Glutamatergic neuron (in vitro differentiated cells): ENCODE data around the gene SLC17A5. TPM values are rescaled to one million over a fixed set of nuclear protein-coding genes. Genes with fewer than 3 reads are reported as not detected.
"Not testable (repeated sequence)": the region's sequence is repeated elsewhere in the genome, so short reads cannot be mapped to it uniquely, and the experiment has no call there.

ENCODE experiments used
- DNase-seq: peaks from one replicate; pipeline ENCODE4 v3.0.0; 2022
- H3K27ac Mint-ChIP-seq: one replicate; pipeline ENCODE4 v1.8.0; 2020; ENCODE audit warnings: mild to moderate bottlenecking, mixed read lengths, inconsistent platforms; ENCODE audit not compliant: unreplicated experiment
- H3K27me3 Mint-ChIP-seq: one replicate; pipeline ENCODE4 v1.8.0; 2020; ENCODE audit warnings: mild to moderate bottlenecking, moderate library complexity, mixed read lengths, inconsistent platforms; ENCODE audit not compliant: unreplicated experiment
- H3K36me3 Mint-ChIP-seq: one replicate; pipeline ENCODE4 v1.8.0; 2020; ENCODE audit warnings: mild to moderate bottlenecking, mixed read lengths, inconsistent platforms; ENCODE audit not compliant: unreplicated experiment
- H3K4me1 Mint-ChIP-seq: one replicate; pipeline ENCODE4 v1.8.0; 2020; ENCODE audit warnings: mild to moderate bottlenecking, low read depth, mixed read lengths, inconsistent platforms; ENCODE audit not compliant: unreplicated experiment
- H3K4me3 Mint-ChIP-seq: one replicate; pipeline ENCODE4 v1.8.0; 2020; ENCODE audit warnings: mild to moderate bottlenecking, mixed read lengths, inconsistent platforms; ENCODE audit not compliant: unreplicated experiment
- H3K9me3 Mint-ChIP-seq: one replicate; pipeline ENCODE4 v1.8.0; 2020; ENCODE audit warnings: mild to moderate bottlenecking, moderate library complexity, mixed read lengths, inconsistent platforms; ENCODE audit not compliant: unreplicated experiment
- total RNA-seq: library from RNA; stranded (reverse); fragmentation: NEBNext Ultra II Directional; extraction: Animal tissue kit (Norgen Biotek cat#: 25700); gene quantifications from one replicate; pipeline ENCODE4 v1.2.1, GENCODE V29; 2021; ENCODE audit not compliant: unreplicated experiment
- TF ChIP-seq, protein P1 (sequence below): fragments of 200-600 bp; sonication (generic); IDR thresholded peaks from one replicate; pipeline ENCODE4 v1.5.0; 2021; ENCODE audit not compliant: partially characterized antibody, unreplicated experiment

Gene SLC17A5
- total RNA-seq, 1 donor from 2014 or later: 14.3 TPM

GRCh38 chr6:73581293-73581692, 72.5 kb downstream of the SLC17A5 start:
- no peak for DNase-seq
- peaks cover 6% of the 10 kb centered on the region for H3K4me1 Mint-ChIP-seq
- peaks cover 4% of the 10 kb centered on the region for H3K9me3 Mint-ChIP-seq
- peaks cover 7% of the 10 kb centered on the region for H3K36me3 Mint-ChIP-seq
- TF ChIP-seq, protein P1, sequence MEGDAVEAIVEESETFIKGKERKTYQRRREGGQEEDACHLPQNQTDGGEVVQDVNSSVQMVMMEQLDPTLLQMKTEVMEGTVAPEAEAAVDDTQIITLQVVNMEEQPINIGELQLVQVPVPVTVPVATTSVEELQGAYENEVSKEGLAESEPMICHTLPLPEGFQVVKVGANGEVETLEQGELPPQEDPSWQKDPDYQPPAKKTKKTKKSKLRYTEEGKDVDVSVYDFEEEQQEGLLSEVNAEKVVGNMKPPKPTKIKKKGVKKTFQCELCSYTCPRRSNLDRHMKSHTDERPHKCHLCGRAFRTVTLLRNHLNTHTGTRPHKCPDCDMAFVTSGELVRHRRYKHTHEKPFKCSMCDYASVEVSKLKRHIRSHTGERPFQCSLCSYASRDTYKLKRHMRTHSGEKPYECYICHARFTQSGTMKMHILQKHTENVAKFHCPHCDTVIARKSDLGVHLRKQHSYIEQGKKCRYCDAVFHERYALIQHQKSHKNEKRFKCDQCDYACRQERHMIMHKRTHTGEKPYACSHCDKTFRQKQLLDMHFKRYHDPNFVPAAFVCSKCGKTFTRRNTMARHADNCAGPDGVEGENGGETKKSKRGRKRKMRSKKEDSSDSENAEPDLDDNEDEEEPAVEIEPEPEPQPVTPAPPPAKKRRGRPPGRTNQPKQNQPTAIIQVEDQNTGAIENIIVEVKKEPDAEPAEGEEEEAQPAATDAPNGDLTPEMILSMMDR: no peak
- no peak overlapping the region for H3K27ac Mint-ChIP-seq
- no peak overlapping the region for H3K4me3 Mint-ChIP-seq
- H3K27me3 Mint-ChIP-seq: no peaks in the 10 kb centered on the region

DNA sequence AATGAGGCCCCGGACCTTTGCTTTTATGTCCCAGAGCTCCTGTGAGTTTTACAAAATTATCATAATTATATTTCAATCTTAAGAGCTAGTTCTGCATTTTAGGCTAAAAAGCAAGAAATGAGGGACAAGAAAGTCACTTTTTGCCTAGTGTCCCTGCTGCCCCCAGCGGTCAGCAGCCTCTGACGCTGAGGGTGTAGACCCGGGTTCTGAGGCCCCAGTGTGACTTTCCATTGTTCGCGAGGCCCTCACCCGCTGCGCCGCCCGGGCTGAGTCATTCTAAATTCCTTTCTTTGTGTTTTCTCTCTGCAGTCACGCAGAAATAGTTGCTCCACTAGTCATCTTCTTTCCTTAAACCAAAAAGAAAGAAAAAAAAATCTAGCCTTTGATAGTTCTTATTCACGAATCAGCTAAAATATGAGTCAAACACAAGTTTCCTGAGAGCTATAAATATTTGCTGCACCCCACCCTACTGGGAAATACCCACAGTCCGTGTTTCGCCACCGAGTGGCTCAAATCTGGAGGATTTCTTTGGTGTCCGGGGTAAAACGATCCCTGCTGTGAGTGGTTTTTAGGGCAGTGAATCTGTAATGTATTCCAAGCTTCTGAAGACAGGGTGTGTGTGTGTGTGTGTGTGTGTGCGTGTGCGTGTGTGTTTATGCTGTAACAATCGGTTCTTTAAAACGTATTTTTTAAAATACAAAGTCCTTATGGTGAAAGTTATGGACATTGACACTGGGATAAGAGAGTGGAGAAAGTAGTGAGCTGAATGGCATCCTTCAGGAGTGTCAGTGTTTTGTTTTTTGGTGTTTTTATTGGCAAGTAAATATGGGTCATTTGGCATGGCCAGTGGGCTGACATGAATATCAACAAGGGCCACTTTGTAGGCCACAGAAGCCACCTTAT, 73.3 kb downstream of the SLC17A5 start:
- H3K4me3 Mint-ChIP-seq: peak overlapping the region; percentile 40
- peaks cover 7% of the 10 kb centered on the region for H3K36me3 Mint-ChIP-seq
- H3K9me3 Mint-ChIP-seq: peaks cover 4% of the 10 kb centered on the region
- TF ChIP-seq, protein P1: no peak
- DNase-seq: peak; percentile 47
- H3K4me1 Mint-ChIP-seq: peaks cover 6% of the 10 kb centered on the region
- H3K27me3 Mint-ChIP-seq: no peaks in the 10 kb centered on the region
- H3K27ac Mint-ChIP-seq: peak overlapping the region; percentile 60

GRCh38 chr6:73579851-73580246, 73.9 kb downstream of the SLC17A5 start:
- DNase-seq: no peak
- no peaks in the 10 kb centered on the region for H3K27me3 Mint-ChIP-seq
- H3K4me1 Mint-ChIP-seq: peaks cover 6% of the 10 kb centered on the region
- no peak overlapping the region for H3K4me3 Mint-ChIP-seq
- TF ChIP-seq, protein P1: no peak
- H3K27ac Mint-ChIP-seq: no peak overlapping the region
- H3K36me3 Mint-ChIP-seq: peaks cover 7% of the 10 kb centered on the region
- peaks cover 4% of the 10 kb centered on the region for H3K9me3 Mint-ChIP-seq

- no peak overlapping the region for H3K4me3 Mint-ChIP-seq
- peak overlapping the region; percentile 43 for H3K27ac Mint-ChIP-seq
- TF ChIP-seq, protein P1: no peak
- peaks cover 6% of the 10 kb centered on the region for H3K4me1 Mint-ChIP-seq
- peaks cover 7% of the 10 kb centered on the region for H3K36me3 Mint-ChIP-seq
- H3K9me3 Mint-ChIP-seq: peaks cover 4% of the 10 kb centered on the region
- no peaks in the 10 kb centered on the region for H3K27me3 Mint-ChIP-seq
- no peak for DNase-seq
Observed at GRCh38 chr6:73579389-73579788, 74.4 kb downstream of the SLC17A5 start.

DNA sequence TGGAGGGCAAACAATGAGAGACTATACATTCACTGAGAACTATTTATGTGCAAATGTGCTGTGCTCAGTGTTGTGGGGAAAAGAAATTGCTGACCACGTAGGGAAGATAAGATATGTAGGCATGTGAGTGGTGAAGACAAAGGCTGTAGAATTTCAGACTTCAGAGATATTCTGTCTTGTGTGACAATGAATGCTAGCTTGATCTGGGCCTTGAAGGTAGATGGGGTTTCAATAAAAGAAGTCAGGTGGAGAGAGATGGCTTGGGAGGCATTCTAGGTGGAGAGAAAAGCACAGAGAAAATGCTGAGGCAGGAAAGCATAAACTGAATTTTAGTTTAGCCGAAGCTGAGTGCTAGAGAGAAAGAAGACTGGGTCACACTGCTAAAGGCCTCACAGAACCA, 76.1 kb downstream of the SLC17A5 start:
- Mint-ChIP-seq H3K4me3 (no peak overlapping the region), H3K36me3 (peaks cover 7% of the 10 kb centered on the region), H3K27ac (no peak overlapping the region), H3K4me1 (peaks cover 6% of the 10 kb centered on the region), H3K27me3 (no peaks in the 10 kb centered on the region), H3K9me3 (peaks cover 4% of the 10 kb centered on the region)
- no peak for DNase-seq
- TF ChIP-seq, protein P1: no peak

GRCh38 chr6:73572531-73572930, 81.3 kb downstream of the SLC17A5 start:
- not testable (repeated sequence) for DNase-seq, H3K9me3 Mint-ChIP-seq, H3K27ac Mint-ChIP-seq, H3K36me3 Mint-ChIP-seq, H3K27me3 Mint-ChIP-seq, H3K4me1 Mint-ChIP-seq, H3K4me3 Mint-ChIP-seq

DNA sequence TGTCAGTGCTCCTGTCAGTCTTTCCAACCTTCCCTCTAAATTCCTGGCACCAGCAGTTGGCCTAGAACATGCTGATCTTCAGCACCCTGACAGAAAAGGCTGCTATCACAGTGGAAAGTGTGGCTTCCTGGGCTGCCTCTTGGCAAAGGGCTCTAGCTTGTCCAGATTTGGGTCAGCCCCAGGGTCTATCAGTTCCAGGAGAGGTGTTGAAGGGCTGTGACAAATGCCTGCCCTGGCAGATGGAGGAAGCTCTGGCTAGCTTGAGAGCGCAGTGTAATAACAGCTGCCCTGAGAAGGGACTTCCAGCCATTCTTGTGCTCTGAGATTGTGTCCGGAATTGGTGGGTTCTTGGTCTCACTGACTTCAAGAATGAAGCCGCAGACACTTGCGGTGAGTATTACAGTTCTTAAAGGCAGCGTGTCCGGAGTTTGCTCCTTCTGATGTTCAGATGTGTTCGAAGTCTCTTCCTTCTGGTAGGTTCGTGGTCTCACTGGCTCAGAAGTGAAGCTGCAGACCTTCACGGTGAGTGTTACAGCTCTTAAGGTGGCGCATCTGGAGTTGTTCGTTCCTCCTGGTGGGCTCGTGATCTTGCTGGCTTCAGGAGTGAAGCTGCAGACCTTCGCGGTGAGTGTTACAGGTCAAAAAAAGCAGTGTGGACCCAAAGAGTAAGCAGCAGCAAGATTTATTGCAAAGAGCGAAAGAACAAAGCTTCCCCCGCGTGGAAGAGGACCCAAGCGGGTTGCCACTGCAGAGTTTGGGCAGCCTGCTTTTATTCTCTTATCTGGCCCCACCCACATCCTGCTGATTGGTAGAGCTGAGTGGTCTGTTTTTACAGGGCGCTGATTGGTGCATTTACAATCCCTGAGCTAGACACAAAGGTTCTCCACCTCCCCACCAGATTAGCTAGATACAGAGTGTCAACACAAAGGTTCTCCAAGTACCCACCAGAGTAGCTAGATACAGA, 82.3 kb downstream of the SLC17A5 start:
- H3K27me3 Mint-ChIP-seq, H3K36me3 Mint-ChIP-seq, H3K27ac Mint-ChIP-seq, H3K4me3 Mint-ChIP-seq, DNase-seq, H3K9me3 Mint-ChIP-seq, H3K4me1 Mint-ChIP-seq: not testable (repeated sequence)
